GM21576 (cell line): ENCODE measurements around the gene AFAP1L1.
"Not testable (repeated sequence)": the region's sequence is repeated elsewhere in the genome, so short reads cannot be mapped to it uniquely, and the experiment has no call there.

Experiments
- ATAC-seq: cut with Tn5 transposase; IDR thresholded peaks from one replicate; pipeline ENCODE4 v1.9.1; 2021; ENCODE audit warnings: mild to moderate bottlenecking, moderate library complexity; ENCODE audit not compliant: unreplicated experiment

AFAP1L1 gene

DNA sequence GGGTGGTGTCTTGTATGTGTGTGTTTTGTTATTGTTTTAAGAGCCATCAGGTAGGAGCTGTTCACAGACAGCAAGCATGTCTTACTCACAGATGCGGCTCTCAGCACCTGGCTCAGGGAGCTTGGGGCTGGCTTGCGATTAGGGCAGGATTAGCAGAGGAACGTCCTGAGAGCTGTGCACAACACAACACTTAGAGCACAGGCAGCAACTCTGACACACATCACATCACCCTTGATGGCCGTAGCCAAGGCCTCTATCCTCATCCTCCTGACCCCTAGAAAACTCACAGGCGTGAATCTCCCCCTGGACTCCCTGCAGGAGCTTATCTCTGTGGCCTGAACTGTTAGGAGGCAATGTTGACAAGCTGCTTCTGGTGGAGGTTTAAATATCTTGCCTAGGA is 114.5 kb downstream of the AFAP1L1 start:
- no peak for ATAC-seq

DNA sequence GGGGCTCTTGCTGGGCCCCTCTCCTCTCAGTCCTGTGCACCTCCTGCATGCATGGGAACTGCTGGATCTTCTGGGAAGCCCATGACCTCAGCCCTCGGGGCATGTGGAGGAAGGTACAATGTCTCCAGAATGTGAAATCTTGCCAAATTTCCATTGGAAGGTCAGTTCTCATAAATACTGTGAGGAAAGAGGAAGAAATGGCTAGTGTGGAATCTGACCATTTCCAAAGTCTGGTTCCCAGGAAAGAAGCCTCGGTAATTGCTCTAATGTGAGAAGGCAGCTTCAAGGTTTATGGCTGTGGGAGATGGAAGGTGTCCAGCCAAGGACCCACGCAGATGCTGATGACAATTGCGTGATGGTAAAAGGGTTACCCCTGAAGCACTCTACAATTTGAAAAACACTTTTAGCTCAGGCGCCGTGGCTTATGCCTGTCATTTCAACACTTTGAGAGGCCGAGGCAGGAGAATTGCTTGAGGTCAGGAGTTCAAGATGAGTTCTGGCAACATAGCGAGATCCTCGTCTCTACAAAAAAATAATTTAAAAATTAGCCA is 115.5 kb downstream of the AFAP1L1 start:
- no peak for ATAC-seq

DNA sequence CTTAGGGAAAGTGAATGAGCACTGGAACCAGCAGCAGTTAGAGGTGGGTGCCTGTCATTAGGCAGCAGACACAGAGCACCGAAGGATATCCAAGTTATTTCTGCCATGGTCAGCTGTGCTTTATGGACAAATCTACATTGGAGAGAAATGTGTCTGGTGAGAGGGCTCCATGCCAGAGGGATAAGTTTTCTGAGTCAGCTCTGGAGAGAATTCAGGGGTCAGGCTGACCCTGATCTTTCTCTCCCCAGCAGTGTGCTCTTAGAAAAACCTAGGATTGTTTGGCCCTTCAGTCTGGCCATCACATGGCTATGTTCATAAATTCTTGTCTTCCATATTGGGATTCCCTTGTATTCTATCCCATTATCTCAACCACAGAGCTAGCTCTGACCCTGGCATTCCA is 116.3 kb downstream of the AFAP1L1 start:
- ATAC-seq, result no peak

DNA sequence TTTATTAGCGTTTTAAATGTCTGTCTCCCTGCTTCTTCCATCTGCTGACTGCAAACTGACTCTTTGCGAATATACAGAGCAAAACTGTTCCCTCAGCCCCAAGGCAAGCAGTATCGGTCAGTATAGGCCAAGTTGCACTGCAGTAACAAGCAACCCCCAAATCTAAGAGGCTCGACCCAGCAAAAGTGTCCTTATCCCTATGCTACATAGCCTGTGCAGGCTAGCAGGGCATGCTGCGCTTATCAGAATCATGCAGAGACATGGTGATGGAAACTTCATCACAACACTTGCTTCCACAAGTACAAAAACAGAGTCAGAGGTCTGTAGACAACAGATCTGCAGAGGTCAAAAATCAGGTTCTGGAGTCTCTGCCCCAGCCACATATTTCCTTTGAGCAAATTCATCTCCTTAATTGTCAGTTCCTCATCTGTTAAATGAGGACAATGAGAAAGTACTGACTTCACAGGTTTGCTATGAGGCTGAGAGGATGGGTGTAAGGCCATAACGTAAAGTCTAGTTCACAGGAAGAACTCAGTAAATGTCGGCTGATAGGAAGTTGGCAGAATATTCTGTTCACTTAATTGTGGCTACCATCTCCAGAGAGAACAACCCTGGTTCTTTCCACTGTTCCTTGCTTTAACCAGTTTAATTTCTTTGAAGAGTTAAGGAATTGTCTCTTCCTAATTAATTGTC is 117.0 kb downstream of the AFAP1L1 start:
- no peak for ATAC-seq

DNA sequence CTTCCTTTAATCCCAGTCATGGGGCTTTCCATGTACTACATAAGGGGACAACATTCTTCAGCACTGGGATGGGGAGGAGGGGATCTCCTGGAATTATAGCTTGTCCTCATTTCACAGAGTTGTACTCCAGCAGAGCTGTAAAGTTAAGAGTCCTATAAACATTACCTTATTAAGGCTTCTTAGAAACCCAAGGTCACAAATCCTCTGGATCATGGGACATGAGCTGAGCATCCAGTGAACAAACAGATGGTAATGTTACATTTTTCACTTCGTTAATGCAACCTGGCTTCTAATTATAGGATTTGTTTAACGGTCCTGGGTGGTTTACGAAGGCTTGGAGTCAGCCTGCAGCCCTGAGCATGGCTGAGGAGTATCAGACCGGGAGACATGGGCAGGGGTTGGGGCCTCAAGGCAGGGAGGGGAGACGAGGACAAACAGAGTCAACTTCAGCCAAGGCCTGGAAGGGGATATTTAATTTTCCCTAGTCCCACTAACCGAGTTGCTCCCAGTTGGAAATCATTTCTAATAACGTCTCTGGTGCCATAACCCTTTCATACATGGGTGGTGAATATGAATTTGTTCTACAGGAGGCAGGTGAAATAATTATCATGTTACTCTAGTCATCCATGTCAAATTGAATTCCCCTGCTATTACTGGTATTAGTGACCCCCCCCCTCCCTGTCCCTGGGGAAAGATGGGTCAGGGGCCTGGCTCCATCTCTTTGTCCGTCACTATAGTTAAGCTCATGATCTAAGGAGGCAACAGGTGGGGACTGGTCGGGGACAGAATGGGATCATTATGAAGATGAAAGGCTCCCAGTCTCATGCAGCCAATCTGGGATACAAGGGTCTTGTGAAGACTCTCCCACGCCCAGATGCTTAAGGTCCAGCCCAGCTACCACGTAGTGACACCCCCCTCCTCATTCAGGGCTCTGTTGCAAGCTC is 118.2 kb downstream of the AFAP1L1 start:
- no peak for ATAC-seq

DNA sequence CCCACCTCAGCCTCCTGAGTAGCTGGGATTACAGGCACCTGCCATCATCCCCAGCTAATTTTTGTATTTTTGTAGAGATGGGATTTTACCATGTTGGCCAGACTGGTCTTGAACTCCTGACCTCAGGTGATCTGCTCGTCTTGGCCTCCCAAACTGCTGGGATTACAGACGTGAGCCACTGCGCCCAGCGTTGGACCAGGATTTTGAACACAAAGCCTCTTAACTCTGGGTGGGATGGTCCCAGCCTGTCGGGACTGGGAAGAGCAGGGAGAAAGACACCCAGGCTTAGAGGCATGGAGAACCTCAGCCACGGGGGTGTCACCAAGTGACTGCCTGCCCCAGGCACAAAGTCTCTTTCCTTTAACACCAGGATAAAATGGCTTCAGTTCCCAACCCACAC is 119.4 kb downstream of the AFAP1L1 start:
- ATAC-seq, result not testable (repeated sequence)
